SU-DHL-6 (cell line): ENCODE measurements around the gene MPO.

Experiments used
- H2AFZ ChIP-seq: fragments of 200-600 bp; sonication (generic); 2 replicates; pipeline ENCODE4 v1.6.1; 2014; ENCODE audit warnings: low read depth, mild to moderate bottlenecking, moderate library complexity, mixed read lengths, antibody characterized with exemption, low read length; ENCODE audit not compliant: severe bottlenecking
- H3F3A ChIP-seq: fragments of 200-600 bp; shearing (Covaris generic); 2 replicates; pipeline ENCODE4 v1.6.0; 2016; ENCODE audit warnings: antibody characterized with exemption, mild to moderate bottlenecking; ENCODE audit not compliant: insufficient read depth
- H3K27ac ChIP-seq: fragments of 200-600 bp; sonication (generic); 2 replicates; pipeline ENCODE4 v1.5.1; 2016; ENCODE audit warnings: low read depth, mild to moderate bottlenecking, low read length, moderate library complexity, mixed read lengths
- H3K27me3 ChIP-seq: fragments of 200-600 bp; sonication (generic), shearing (Covaris generic); 2 replicates; pipeline ENCODE4 v1.6.0; 2014; ENCODE audit warnings: mild to moderate bottlenecking, low read length
- H3K36me3 ChIP-seq: fragments of 200-600 bp; sonication (generic); 2 replicates; pipeline ENCODE4 v1.6.1; 2014; ENCODE audit warnings: mild to moderate bottlenecking, low read length, mixed read lengths
- H3K4me2 ChIP-seq: fragments of 300-600, 200-600 bp; shearing (Covaris generic), sonication (generic); 2 replicates; pipeline ENCODE4 v1.6.0; 2014; ENCODE audit warnings: low read length, low read depth, mild to moderate bottlenecking; ENCODE audit not compliant: poor library complexity, severe bottlenecking
- H3K4me3 ChIP-seq: fragments of 200-600 bp; sonication (generic); 2 replicates; pipeline ENCODE4 v1.5.1; 2014; ENCODE audit warnings: antibody characterized with exemption, low read length, mild to moderate bottlenecking, mixed read lengths; ENCODE audit not compliant: insufficient read depth, poor library complexity, severe bottlenecking
- H3K79me2 ChIP-seq: fragments of 200-600 bp; sonication (generic); 2 replicates; pipeline ENCODE4 v1.6.1; 2014; ENCODE audit warnings: mild to moderate bottlenecking, low read length, moderate library complexity; ENCODE audit not compliant: insufficient read depth
- H3K9ac ChIP-seq: fragments of 200-600 bp; sonication (generic); 2 replicates; pipeline ENCODE4 v1.7.0; 2014; ENCODE audit warnings: mild to moderate bottlenecking, low read length
- H3K9me2 ChIP-seq: fragments of 200-600 bp; sonication (generic); replicated peaks from 2 replicates; pipeline ENCODE4 v1.6.1; 2014; ENCODE audit warnings: low read length; ENCODE audit not compliant: insufficient read depth
- H3K9me3 ChIP-seq: fragments of 200-600 bp; sonication (generic); 2 replicates; pipeline ENCODE4 v1.6.1; 2014; ENCODE audit warnings: low read length, mixed read lengths; ENCODE audit not compliant: insufficient read depth
- H4K20me1 ChIP-seq: fragments of 200-600 bp; sonication (generic); 2 replicates; pipeline ENCODE4 v1.6.1; 2014; ENCODE audit warnings: low read depth, mild to moderate bottlenecking, antibody characterized with exemption, low read length, moderate library complexity, mixed read lengths
- EZH2phosphoT487 ChIP-seq: fragments of 200-600 bp; sonication (generic), shearing (Covaris generic); conservative IDR thresholded peaks from 2 replicates; pipeline ENCODE4 v1.6.1; 2018; ENCODE audit warnings: mild to moderate bottlenecking, antibody characterized with exemption, low read length, moderate library complexity, mixed read lengths
- TF ChIP-seq, protein P1 (sequence below): fragments of 200-600 bp; sonication (generic); IDR thresholded peaks from one replicate; pipeline ENCODE4 v1.5.1; 2017; ENCODE audit warnings: antibody characterized with exemption, mild to moderate bottlenecking, low read length, moderate library complexity; ENCODE audit not compliant: insufficient read depth, poor library complexity, severe bottlenecking

MPO gene

DNA sequence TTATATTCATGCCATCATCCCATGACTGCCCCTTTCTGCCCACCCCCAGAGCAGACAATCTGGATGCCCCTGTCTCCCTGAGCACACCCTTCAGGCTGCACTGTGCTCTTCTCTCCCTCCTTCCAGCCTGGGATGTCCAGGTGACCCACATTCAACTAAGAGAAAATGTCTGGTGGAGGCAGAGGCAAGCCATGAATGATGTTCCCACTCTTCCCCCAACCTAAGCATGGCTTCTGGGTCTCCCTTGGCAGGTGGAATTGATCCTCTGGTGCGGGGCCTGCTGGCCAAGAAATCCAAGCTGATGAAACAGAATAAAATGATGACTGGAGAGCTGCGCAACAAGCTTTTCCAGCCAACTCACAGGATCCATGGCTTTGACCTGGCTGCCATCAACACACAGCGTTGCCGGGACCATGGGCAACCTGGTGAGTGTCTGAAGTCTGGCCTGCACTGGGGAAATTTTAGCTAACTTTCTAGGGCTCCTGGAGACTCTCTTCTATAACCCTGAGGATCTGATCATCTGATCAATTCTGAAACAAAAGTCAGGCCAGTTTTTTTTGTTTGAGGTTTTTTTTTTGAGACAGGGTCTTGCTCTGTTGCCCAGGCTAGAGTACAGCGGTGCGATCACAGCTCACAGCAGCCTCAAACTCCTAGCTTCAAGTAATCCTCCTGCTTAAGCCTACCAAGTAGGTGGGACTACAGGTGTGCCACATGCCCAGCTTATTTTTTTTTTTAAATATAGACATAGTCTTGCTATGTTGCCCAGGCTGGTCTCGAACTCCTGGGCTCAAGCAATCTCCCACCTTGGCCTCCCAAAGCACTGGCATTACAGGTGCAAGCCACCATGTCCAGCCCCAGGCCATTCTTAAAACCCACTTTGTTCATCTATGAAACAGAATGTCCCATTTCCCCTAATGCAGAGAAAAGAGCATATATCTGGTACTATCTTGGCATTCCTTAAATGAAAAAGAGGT lies 14.5 kb downstream of the MPO start:
- no peak for TF ChIP-seq EZH2phosphoT487
- TF ChIP-seq, protein P1, sequence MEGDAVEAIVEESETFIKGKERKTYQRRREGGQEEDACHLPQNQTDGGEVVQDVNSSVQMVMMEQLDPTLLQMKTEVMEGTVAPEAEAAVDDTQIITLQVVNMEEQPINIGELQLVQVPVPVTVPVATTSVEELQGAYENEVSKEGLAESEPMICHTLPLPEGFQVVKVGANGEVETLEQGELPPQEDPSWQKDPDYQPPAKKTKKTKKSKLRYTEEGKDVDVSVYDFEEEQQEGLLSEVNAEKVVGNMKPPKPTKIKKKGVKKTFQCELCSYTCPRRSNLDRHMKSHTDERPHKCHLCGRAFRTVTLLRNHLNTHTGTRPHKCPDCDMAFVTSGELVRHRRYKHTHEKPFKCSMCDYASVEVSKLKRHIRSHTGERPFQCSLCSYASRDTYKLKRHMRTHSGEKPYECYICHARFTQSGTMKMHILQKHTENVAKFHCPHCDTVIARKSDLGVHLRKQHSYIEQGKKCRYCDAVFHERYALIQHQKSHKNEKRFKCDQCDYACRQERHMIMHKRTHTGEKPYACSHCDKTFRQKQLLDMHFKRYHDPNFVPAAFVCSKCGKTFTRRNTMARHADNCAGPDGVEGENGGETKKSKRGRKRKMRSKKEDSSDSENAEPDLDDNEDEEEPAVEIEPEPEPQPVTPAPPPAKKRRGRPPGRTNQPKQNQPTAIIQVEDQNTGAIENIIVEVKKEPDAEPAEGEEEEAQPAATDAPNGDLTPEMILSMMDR, result no peak
- Histone ChIP-seq H3K9me3 (no peaks in the 10 kb centered on the region), H3K27me3 (no peaks in the 10 kb centered on the region)

DNA sequence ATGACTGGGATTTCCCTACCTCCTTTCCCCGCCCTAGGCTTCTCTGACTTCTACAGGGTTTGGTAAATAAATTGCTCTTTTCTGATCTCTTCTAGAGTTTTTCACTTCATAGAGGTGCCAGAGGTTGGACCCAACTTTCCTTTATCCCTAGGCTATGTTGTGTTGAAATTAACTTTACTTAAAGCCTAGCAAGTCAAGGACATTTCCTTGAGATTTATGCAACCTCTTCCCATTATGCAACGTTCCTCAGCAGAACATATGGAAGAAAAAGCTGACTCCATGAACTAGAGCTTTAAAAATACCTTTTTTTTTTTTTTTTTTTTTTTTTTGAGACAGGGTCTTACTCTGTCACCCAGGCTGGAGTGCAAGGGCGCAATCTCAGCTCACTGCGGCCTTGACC lies 15.5 kb downstream of the MPO start:
- Histone ChIP-seq H3K4me2 (no peak overlapping the region), H3K36me3 (no peaks in the 10 kb centered on the region), H3F3A (no peaks in the 10 kb centered on the region), H3K27ac (no peak overlapping the region), H3K27me3 (no peaks in the 10 kb centered on the region), H3K9me3 (no peaks in the 10 kb centered on the region), H3K9me2 (no peaks in the 10 kb centered on the region), H4K20me1 (no peaks in the 10 kb centered on the region), H3K4me3 (no peak overlapping the region), H2AFZ (no peak overlapping the region), H3K79me2 (no peaks in the 10 kb centered on the region), H3K9ac (no peak overlapping the region)
- no peak for TF ChIP-seq EZH2phosphoT487
- TF ChIP-seq, protein P1, result no peak

More for the DNA sequence above, 14.5 kb downstream of the MPO start:
- no peaks in the 10 kb centered on the region for H3K36me3 ChIP-seq
- no peaks in the 10 kb centered on the region for H3K9me2 ChIP-seq
- no peak overlapping the region for H3K9ac ChIP-seq
- H3K79me2 ChIP-seq, result no peaks in the 10 kb centered on the region
- no peak overlapping the region for H3K4me3 ChIP-seq
- no peak overlapping the region for H2AFZ ChIP-seq
- no peak overlapping the region for H3K4me2 ChIP-seq
- H4K20me1 ChIP-seq, result no peaks in the 10 kb centered on the region
- H3F3A ChIP-seq, result no peaks in the 10 kb centered on the region
- no peak overlapping the region for H3K27ac ChIP-seq

DNA sequence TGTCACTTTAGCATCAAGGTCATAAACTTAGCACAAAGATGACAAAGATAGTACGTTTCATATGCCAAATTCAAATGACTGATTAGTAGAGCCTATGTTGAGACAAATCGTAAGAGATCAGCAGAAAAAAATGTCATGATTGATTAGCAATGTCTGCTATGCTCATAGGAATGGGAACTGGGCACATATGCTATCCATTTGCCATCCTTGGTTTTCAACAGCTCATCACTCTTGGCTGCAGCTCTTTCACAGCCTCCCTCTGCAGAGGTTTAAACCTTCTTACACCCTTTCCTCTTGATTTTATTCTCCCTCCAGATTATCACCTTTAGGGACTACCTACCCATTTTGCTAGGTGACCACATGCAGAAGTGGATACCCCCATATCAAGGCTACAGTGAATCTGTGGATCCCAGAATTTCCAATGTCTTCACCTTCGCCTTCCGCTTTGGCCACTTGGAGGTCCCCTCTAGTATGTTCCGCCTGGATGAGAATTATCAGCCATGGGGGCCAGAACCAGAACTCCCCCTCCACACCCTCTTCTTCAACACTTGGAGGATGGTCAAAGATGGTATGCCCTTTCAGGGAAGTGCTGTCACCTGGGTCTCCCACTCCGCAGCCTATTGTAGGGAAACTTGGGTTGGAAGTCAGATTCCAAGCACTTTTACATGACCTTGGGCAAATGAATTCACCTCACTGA lies 16.2 kb downstream of the MPO start:
- H3K9me3 ChIP-seq, result no peaks in the 10 kb centered on the region
- H4K20me1 ChIP-seq, result no peaks in the 10 kb centered on the region
- H3K9ac ChIP-seq, result no peak overlapping the region
- H3K27me3 ChIP-seq, result no peaks in the 10 kb centered on the region
- TF ChIP-seq, protein P1, result no peak
- TF ChIP-seq EZH2phosphoT487, result no peak
- no peak overlapping the region for H2AFZ ChIP-seq
- no peaks in the 10 kb centered on the region for H3K79me2 ChIP-seq
- H3F3A ChIP-seq, result no peaks in the 10 kb centered on the region
- H3K9me2 ChIP-seq, result no peaks in the 10 kb centered on the region
- no peak overlapping the region for H3K4me3 ChIP-seq
- no peak overlapping the region for H3K27ac ChIP-seq
- no peak overlapping the region for H3K4me2 ChIP-seq
- H3K36me3 ChIP-seq, result no peaks in the 10 kb centered on the region
